Fibroblast of skin of left quadriceps (primary cell): ENCODE measurements around the gene FBXL20.

Experiments used
- DNase-seq, 2 experiments: peaks; one replicate each; pipeline ENCODE4 v3.0.0-alpha.2; 2013; ENCODE audit warnings: low read depth in 2 of 2

Gene FBXL20

GRCh38 chr17:39225959-39226683, 175.3 kb downstream of the FBXL20 start:
- DNase-seq, result peak in 1 of 2 experiments; percentile 36

GRCh38 chr17:39225308-39225958, 176.0 kb downstream of the FBXL20 start, which contains the start of gene STAC2:
STAC2 (minus strand) TSS chr17:39225945; CDS start chr17:39225502, 443 bp downstream.
- DNase-seq, result no peak

- DNase-seq, result no peak
Observed at GRCh38 chr17:39224778-39225307, 176.6 kb downstream of the FBXL20 start.

GRCh38 chr17:39223907-39224777, 177.3 kb downstream of the FBXL20 start:
- no peak for DNase-seq

- DNase-seq, result no peak
Observed at GRCh38 chr17:39222866-39223834, 178.3 kb downstream of the FBXL20 start.

GRCh38 chr17:39222151-39222550, 179.3 kb downstream of the FBXL20 start:
- DNase-seq, result no peak

GRCh38 chr17:39221572-39221971, 179.9 kb downstream of the FBXL20 start:
- DNase-seq, result no peak

GRCh38 chr17:39219647-39220154, 181.7 kb downstream of the FBXL20 start:
- DNase-seq, result no peak

GRCh38 chr17:39218906-39219305, 182.5 kb downstream of the FBXL20 start:
- no peak for DNase-seq

GRCh38 chr17:39217734-39218369, 183.6 kb downstream of the FBXL20 start:
- DNase-seq, result no peak

- DNase-seq, result no peak
Observed at GRCh38 chr17:39213852-39214251, 187.6 kb downstream of the FBXL20 start.

- no peak for DNase-seq
Observed at GRCh38 chr17:39212841-39213480, 188.5 kb downstream of the FBXL20 start.

- no peak for DNase-seq
Observed at GRCh38 chr17:39212195-39212810, 189.1 kb downstream of the FBXL20 start.

- DNase-seq, result no peak
Observed at GRCh38 chr17:39210093-39210434, 191.4 kb downstream of the FBXL20 start.

GRCh38 chr17:39209317-39210092, 191.9 kb downstream of the FBXL20 start:
- DNase-seq, result no peak

- DNase-seq, result no peak
Observed at GRCh38 chr17:39208893-39209292, 192.5 kb downstream of the FBXL20 start.

GRCh38 chr17:39208136-39208535, 193.3 kb downstream of the FBXL20 start:
- no peak for DNase-seq

- DNase-seq, result no peak
Observed at GRCh38 chr17:39205112-39205526, 196.3 kb downstream of the FBXL20 start.
